GM21786 (cell line): ENCODE data around the gene TRAF3.

Source experiments
- ATAC-seq: cut with Tn5 transposase; IDR thresholded peaks from one replicate; pipeline ENCODE4 v1.9.1; 2021; ENCODE audit not compliant: unreplicated experiment

TRAF3 gene

DNA sequence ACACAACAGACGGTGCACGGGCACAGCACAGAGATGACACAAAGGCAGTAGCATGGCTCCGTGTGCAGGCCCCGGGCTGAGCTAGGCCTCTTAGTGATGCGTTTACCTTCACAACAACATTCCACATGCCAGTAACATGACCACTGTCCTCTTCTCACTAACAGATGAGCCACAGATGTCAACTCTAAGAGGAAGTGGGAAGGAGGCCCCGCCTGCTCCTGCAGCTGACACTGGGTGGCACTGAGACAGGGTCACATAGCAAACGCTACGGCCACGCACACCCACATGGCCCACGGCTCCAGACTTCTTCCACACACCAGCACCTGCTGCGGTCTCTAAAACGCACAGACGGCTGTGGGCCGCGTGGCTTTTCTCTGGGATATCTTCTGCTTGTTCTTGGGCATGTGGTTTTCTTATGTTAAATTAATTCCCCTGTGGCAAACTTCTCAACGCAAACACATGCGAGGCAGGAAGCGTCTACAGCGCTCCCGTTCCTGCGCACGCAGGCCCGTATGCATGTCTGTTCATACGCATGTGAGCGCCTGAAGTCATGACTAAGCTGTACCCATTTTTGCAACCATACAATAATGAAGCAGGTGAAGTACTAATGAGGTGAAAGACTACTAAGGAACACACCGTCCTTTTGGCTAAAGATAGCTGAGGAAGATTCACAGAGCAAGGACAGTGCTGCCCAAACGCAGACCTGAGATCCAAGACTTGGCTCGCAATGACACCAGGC lies 172.0 kb downstream of the TRAF3 start:
- no peak for ATAC-seq

DNA sequence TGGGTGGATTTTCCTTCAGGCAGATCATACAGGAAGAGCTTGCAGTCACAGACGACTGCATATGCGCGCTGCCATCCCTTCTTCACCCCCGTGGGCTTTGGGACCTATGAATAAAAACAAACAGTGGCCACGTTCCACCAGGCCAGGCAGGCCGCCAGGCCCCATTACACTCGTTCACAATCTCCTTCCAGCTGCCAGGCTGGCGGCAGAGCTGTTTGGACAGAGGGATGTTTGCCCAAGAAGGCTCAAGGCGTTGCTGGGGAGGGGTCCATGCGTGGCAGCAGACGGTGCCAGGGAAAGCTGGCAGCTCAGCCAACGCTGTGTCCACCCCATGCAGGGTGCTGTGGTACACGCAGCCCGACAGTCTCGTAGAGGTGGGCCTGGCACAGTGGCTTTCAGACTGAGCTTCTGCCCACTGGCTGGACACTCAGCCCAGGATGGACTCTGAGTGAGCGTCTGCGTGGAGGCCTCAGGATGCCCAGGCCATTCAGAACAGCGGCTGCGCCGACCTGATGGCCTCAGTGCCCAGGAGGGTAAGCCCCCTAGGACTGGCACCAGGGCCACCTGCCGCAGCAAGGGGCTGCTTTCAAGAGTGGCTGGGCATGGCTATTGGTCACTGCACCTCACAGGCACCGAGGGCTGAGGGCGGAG lies 172.7 kb downstream of the TRAF3 start:
- no peak for ATAC-seq

GRCh38 chr14:102951034-102951433 lies 173.8 kb downstream of the TRAF3 start:
- ATAC-seq: no peak

- no peak for ATAC-seq
These were observed 174.6 kb downstream of the TRAF3 start for GRCh38 chr14:102951799-102952198.

DNA sequence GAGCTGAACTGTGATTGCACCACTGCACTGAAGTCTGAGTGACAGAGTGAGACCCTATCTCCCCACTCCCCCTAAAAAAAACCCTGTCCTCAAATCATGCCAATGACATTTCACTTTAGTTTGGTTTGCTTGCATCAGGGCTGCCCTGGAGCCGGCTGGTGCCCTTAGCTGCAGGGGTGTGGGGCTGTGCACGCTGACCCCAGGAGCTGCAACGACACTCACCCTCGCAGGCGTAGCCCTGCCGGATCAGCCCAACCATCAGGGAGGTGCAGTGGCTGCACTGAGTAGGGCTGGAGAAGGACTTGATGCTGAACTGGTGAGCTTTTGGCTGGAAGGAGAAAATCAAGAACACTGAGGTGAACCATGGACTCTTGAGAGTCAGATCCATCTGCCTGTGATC lies 175.0 kb downstream of the TRAF3 start:
- no peak for ATAC-seq

- no peak for ATAC-seq
These were observed 175.9 kb downstream of the TRAF3 start for GRCh38 chr14:102953100-102953499.

DNA sequence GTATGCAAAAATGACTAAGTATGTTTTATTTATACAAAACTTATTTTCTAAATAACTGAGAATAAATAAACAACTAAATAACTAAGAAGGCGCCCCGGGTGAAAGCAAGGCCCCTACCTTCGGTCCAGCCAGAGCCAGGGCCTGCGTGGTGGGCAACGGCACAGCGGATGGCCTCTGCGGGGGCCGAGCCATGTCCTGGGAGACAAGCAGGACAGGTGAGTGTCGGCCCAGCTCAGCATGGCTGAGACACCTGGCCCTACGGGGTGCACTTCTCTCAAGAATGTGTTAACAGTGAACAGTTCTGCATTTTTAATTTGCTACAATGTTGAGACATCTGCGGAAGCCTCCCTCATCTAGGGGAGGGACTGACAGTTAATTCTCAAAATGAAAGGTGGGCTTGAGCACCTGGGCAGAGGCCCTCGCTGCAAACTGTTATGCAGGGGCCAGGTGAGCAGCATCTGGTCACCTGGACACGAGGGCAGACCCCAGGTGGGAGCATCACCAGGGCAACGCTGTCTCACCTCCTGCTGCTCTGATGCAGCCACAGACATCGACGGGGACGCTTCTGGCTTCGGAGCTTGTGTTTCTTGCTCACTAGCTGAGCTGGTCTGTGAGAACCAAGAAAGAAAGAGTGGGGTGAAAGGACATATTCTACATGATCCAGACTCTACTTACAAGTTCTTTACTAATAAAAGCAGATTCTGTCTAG lies 177.0 kb downstream of the TRAF3 start:
- no peak for ATAC-seq

GRCh38 chr14:102955636-102956408 lies 178.6 kb downstream of the TRAF3 start:
- no peak for ATAC-seq

GRCh38 chr14:102957222-102957621 lies 180.0 kb downstream of the TRAF3 start:
- no peak for ATAC-seq

- ATAC-seq: no peak
These were observed 181.2 kb downstream of the TRAF3 start for GRCh38 chr14:102958461-102958860.
